ENCODE data around the gene HSPA14. TPM values are rescaled to one million over a fixed set of nuclear protein-coding genes. Genes with fewer than 3 reads are reported as not detected.

HSPA14 gene
- total RNA-seq, 1 experiment from 2014 or later = 17.5 TPM

DNA sequence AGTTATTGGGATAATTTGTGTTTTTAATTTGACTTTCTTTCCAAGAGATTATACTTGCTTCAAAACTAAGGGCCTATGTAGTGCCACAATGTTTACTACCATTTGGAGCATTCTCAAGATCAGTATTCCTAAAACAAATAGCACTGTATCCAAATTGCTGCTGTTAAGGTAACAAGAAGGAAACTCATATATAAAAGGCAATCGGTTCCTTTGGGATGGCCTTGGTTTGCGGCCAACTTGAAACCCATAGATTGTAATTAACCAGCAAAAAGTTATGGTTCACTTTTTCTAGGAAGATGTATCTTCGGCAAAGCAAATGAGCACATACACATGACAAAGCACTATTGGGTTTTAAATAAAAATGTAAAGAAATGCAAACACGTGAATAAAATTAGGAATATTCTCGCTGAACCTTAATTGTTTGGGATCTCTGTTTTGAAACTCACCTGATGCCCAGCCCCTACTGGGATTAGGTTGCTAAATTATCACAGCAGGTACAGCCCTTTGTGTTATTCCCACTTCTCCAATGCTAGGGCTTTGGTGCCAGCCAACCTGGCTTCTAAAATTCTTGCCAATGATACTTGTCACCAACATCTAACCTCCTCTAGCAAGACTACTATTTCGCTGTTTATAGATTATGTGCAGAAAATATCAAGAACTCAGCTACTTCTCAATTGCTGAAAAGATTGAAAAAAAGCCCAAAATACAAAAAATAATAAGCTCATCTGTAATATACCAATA lies 16.3 kb upstream of the HSPA14 start:
- Histone ChIP-seq H3K27ac (ENCODE audit: low read length) (no peak overlapping the region), H3K9ac (ENCODE audit: low read length) (no peak overlapping the region), H2AFZ (ENCODE audit: low read length) (no peak overlapping the region), H3K4me1 (ENCODE audit: insufficient read depth, low read length) (peaks cover 19% of the 10 kb centered on the region), H3K36me3 (ENCODE audit: low read depth, low read length) (no peaks in the 10 kb centered on the region), H3K9me3 (ENCODE audit: low read length) (no peaks in the 10 kb centered on the region), H3F3A (ENCODE audit: low read length, unreplicated experiment) (no peaks in the 10 kb centered on the region), H4K20me1 (ENCODE audit: low read length) (no peaks in the 10 kb centered on the region), H3K4me2 (ENCODE audit: low read length) (no peak overlapping the region), H3K27me3 (ENCODE audit: low read length) (no peaks in the 10 kb centered on the region), H3K79me2 (ENCODE audit: low read length) (no peaks in the 10 kb centered on the region), H3K4me3 (ENCODE audit: low read length) (no peak overlapping the region), H3K9me2 (replicated peaks; ENCODE audit: low read length) (no peaks in the 10 kb centered on the region)
- intact Hi-C loops (cut with micrococcal nuclease) = loop anchor here (2.0 to 5.0 kb wide), 6 partner anchors 39 to 695 kb away; no protein-coding TSS in a partner anchor
- DNase-seq (no peak), ATAC-seq (no peak)
- ChIA-PET POLR2A (ENCODE audit: unreplicated experiment) (no interaction called here), CTCF (interaction anchor here (0.6 kb wide), 1 partner anchor 185 kb away, joined by 4 read pairs; no protein-coding TSS in a partner anchor)
- no peak for TF ChIP-seq CTCF (conservative IDR thresholded peaks at IDR 0.05; ENCODE audit: low read depth, low read length)
- TF ChIP-seq EZH2phosphoT487 (IDR thresholded peaks at IDR 0.05; ENCODE audit: borderline replicate concordance, low read length) = no peak
- no peak for TF ChIP-seq EZH2 (IDR thresholded peaks at IDR 0.05; ENCODE audit: low read length, unreplicated experiment)
- no TSS peak for BruUV-seq (replicated peaks)

- H3K4me3 ChIP-seq (ENCODE audit: low read length) = no peak overlapping the region
- H3K79me2 ChIP-seq (ENCODE audit: low read length) = no peaks in the 10 kb centered on the region
- no peaks in the 10 kb centered on the region for H3K9me3 ChIP-seq (ENCODE audit: low read length)
- peaks cover 19% of the 10 kb centered on the region for H3K4me1 ChIP-seq (ENCODE audit: insufficient read depth, low read length)
- no peak overlapping the region for H3K9ac ChIP-seq (ENCODE audit: low read length)
- CTCF ChIA-PET = interaction anchor here (0.7 to 0.8 kb wide), 2 partner anchors 263 to 277 kb away, joined by 3 read pairs; no protein-coding TSS in a partner anchor
- ATAC-seq (peak; percentile 60), DNase-seq (peak; percentile 60)
- no peak overlapping the region for H2AFZ ChIP-seq (ENCODE audit: low read length)
- no peaks in the 10 kb centered on the region for H3K9me2 ChIP-seq (replicated peaks; ENCODE audit: low read length)
- TF ChIP-seq EZH2phosphoT487 (IDR thresholded peaks at IDR 0.05; ENCODE audit: borderline replicate concordance, low read length) (no peak), CTCF (conservative IDR thresholded peaks at IDR 0.05; ENCODE audit: low read depth, low read length) (peak; percentile 70)
- H3K27ac ChIP-seq (ENCODE audit: low read length) = no peak overlapping the region
- POLR2A ChIA-PET (ENCODE audit: unreplicated experiment) = no interaction called here
- no peaks in the 10 kb centered on the region for H4K20me1 ChIP-seq (ENCODE audit: low read length)
- BruUV-seq (replicated peaks) = no TSS peak
- no peaks in the 10 kb centered on the region for H3K27me3 ChIP-seq (ENCODE audit: low read length)
- H3K4me2 ChIP-seq (ENCODE audit: low read length) = no peak overlapping the region
- H3K36me3 ChIP-seq (ENCODE audit: low read depth, low read length) = no peaks in the 10 kb centered on the region
- intact Hi-C loops (cut with micrococcal nuclease) = loop anchor here (1.0 to 5.0 kb wide), 6 partner anchors 151 to 696 kb away; no protein-coding TSS in a partner anchor
- no peaks in the 10 kb centered on the region for H3F3A ChIP-seq (ENCODE audit: low read length, unreplicated experiment)
These were observed 15.0 kb upstream of the HSPA14 start for GRCh38 chr10:14822879-14823755.
